ENCODE data around the gene MRPS10.

Gene MRPS10

GRCh38 chr6:42260396-42260888, 42.8 kb upstream of the MRPS10 start:
- no peak overlapping the region for H3K4me3 ChIP-seq (ENCODE audit: low read length)
- no peaks in the 10 kb centered on the region for H3K9me2 ChIP-seq (replicated peaks; ENCODE audit: control insufficient read depth, low read length)
- no peaks in the 10 kb centered on the region for H3K79me2 ChIP-seq (ENCODE audit: control insufficient read depth, low read length)
- peaks cover 10% of the 10 kb centered on the region for H3K4me1 ChIP-seq (ENCODE audit: control insufficient read depth, low read length)
- H3K36me3 ChIP-seq (ENCODE audit: control insufficient read depth, low read length), result peaks cover 30% of the 10 kb centered on the region
- TF ChIP-seq, protein P1, sequence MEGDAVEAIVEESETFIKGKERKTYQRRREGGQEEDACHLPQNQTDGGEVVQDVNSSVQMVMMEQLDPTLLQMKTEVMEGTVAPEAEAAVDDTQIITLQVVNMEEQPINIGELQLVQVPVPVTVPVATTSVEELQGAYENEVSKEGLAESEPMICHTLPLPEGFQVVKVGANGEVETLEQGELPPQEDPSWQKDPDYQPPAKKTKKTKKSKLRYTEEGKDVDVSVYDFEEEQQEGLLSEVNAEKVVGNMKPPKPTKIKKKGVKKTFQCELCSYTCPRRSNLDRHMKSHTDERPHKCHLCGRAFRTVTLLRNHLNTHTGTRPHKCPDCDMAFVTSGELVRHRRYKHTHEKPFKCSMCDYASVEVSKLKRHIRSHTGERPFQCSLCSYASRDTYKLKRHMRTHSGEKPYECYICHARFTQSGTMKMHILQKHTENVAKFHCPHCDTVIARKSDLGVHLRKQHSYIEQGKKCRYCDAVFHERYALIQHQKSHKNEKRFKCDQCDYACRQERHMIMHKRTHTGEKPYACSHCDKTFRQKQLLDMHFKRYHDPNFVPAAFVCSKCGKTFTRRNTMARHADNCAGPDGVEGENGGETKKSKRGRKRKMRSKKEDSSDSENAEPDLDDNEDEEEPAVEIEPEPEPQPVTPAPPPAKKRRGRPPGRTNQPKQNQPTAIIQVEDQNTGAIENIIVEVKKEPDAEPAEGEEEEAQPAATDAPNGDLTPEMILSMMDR (IDR thresholded peaks at IDR 0.05; ENCODE audit: low read depth, low read length, poor library complexity, severe bottlenecking), result no peak
- TF ChIP-seq EZH2phosphoT487 (IDR thresholded peaks at IDR 0.05; ENCODE audit: borderline replicate concordance, low read length), result no peak
- no peaks in the 10 kb centered on the region for H3F3A ChIP-seq (ENCODE audit: control insufficient read depth, insufficient read depth)
- no peaks in the 10 kb centered on the region for H3K27me3 ChIP-seq (ENCODE audit: control insufficient read depth, low read length)
- no peak overlapping the region for H3K4me2 ChIP-seq (ENCODE audit: low read length)
- H4K20me1 ChIP-seq (ENCODE audit: control insufficient read depth, insufficient read depth, low read depth, low read length), result no peaks in the 10 kb centered on the region
- no peak overlapping the region for H3K27ac ChIP-seq (ENCODE audit: low read depth, low read length)
- no peaks in the 10 kb centered on the region for H3K9me3 ChIP-seq (ENCODE audit: control insufficient read depth, insufficient read depth, low read length)

GRCh38 chr6:42259841-42260395, 42.3 kb upstream of the MRPS10 start:
- no peaks in the 10 kb centered on the region for H3K9me2 ChIP-seq (replicated peaks; ENCODE audit: control insufficient read depth, low read length)
- H3K27me3 ChIP-seq (ENCODE audit: control insufficient read depth, low read length), result no peaks in the 10 kb centered on the region
- no peaks in the 10 kb centered on the region for H3F3A ChIP-seq (ENCODE audit: control insufficient read depth, insufficient read depth)
- no peak overlapping the region for H3K4me3 ChIP-seq (ENCODE audit: low read length)
- peaks cover 10% of the 10 kb centered on the region for H3K4me1 ChIP-seq (ENCODE audit: control insufficient read depth, low read length)
- TF ChIP-seq EZH2phosphoT487 (IDR thresholded peaks at IDR 0.05; ENCODE audit: borderline replicate concordance, low read length), result no peak
- TF ChIP-seq, protein P1 (IDR thresholded peaks at IDR 0.05; ENCODE audit: low read depth, low read length, poor library complexity, severe bottlenecking), result no peak
- H3K27ac ChIP-seq (ENCODE audit: low read depth, low read length), result no peak overlapping the region
- no peak overlapping the region for H3K4me2 ChIP-seq (ENCODE audit: low read length)
- no peaks in the 10 kb centered on the region for H3K9me3 ChIP-seq (ENCODE audit: control insufficient read depth, insufficient read depth, low read length)
- no peaks in the 10 kb centered on the region for H3K79me2 ChIP-seq (ENCODE audit: control insufficient read depth, low read length)
- H3K36me3 ChIP-seq (ENCODE audit: control insufficient read depth, low read length), result peaks cover 34% of the 10 kb centered on the region
- H4K20me1 ChIP-seq (ENCODE audit: control insufficient read depth, insufficient read depth, low read depth, low read length), result no peaks in the 10 kb centered on the region

DNA sequence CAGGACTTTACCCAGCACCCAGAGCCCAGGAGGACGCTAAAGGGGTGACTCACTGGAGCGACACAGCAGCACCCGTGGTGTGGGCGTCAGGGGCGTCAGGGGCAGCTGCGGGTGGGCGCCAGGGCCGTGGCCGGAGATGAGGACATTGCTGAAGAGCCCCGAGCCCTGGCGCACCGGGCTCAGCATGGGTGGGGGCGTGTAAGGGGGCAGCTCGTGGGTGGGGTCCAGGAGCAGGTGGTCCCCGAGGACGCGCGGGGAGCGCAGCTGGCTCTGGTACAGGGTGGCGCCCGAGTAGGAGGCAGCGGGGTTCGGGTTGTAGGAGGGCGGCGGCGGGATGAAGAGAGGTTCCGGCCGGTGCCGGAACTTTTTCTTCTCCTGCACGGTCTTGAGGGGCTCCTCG, 41.6 kb upstream of the MRPS10 start:
- Histone ChIP-seq H3K9me3 (ENCODE audit: control insufficient read depth, insufficient read depth, low read length) (no peaks in the 10 kb centered on the region), H3K27me3 (ENCODE audit: control insufficient read depth, low read length) (no peaks in the 10 kb centered on the region), H3F3A (ENCODE audit: control insufficient read depth, insufficient read depth) (no peaks in the 10 kb centered on the region), H3K79me2 (ENCODE audit: control insufficient read depth, low read length) (no peaks in the 10 kb centered on the region), H3K27ac (ENCODE audit: low read depth, low read length) (no peak overlapping the region), H3K4me1 (ENCODE audit: control insufficient read depth, low read length) (peaks cover 10% of the 10 kb centered on the region), H3K4me2 (ENCODE audit: low read length) (no peak overlapping the region), H3K36me3 (ENCODE audit: control insufficient read depth, low read length) (peaks cover 41% of the 10 kb centered on the region), H3K9me2 (replicated peaks; ENCODE audit: control insufficient read depth, low read length) (no peaks in the 10 kb centered on the region), H3K4me3 (ENCODE audit: low read length) (no peak overlapping the region), H4K20me1 (ENCODE audit: control insufficient read depth, insufficient read depth, low read depth, low read length) (no peaks in the 10 kb centered on the region)
- TF ChIP-seq, protein P1 (IDR thresholded peaks at IDR 0.05; ENCODE audit: low read depth, low read length, poor library complexity, severe bottlenecking), result no peak
- TF ChIP-seq EZH2phosphoT487 (IDR thresholded peaks at IDR 0.05; ENCODE audit: borderline replicate concordance, low read length), result no peak
